Lung (tissue), 12 donors: ENCODE data around the gene NAT14. TPM values are rescaled to one million over a fixed set of nuclear protein-coding genes. Genes with fewer than 3 reads are reported as not detected.

Source experiments
- ATAC-seq: fragments of 200-7000 bp; cut with Tn5 transposase; one replicate; pipeline ENCODE4 v1.9.1; 2020; ENCODE audit warnings: moderate number of reproducible peaks; ENCODE audit not compliant: insufficient read depth, low FRiP score
- DNase-seq, 3 donors: peaks; one replicate each; pipeline ENCODE4 v3.0.0-alpha.2; 2013 to 2017
- H3K27ac ChIP-seq, 2 donors: one replicate each; pipeline ENCODE4 v1.5.1; 2013; ENCODE audit warnings: mild to moderate bottlenecking in 2 of 2, moderate library complexity in 2 of 2, control low read depth in 1 of 2, inconsistent platforms in 1 of 2, low read depth in 1 of 2, low read length in 1 of 2
- H3K27me3 ChIP-seq, 3 donors: one replicate each; pipeline ENCODE4 v1.5.1; 2013; ENCODE audit warnings: low read length in 2 of 3; ENCODE audit not compliant: control insufficient read depth in 3 of 3, insufficient read depth in 3 of 3
- H3K36me3 ChIP-seq, 4 donors: one replicate each; pipeline ENCODE4 v1.5.1; 2013; ENCODE audit warnings: low read length in 4 of 4, mild to moderate bottlenecking in 1 of 4, moderate library complexity in 1 of 4; ENCODE audit not compliant: control insufficient read depth in 4 of 4, insufficient read depth in 4 of 4
- H3K4me1 ChIP-seq, 5 donors: one replicate each; pipeline ENCODE4 v1.5.1; 2013; ENCODE audit warnings: low read length in 5 of 5, mild to moderate bottlenecking in 2 of 5, moderate library complexity in 1 of 5; ENCODE audit not compliant: control insufficient read depth in 5 of 5, insufficient read depth in 5 of 5
- H3K4me3 ChIP-seq: one replicate; pipeline ENCODE4 v1.5.1; 2013; ENCODE audit warnings: mild to moderate bottlenecking, control low read depth, moderate library complexity
- H3K9ac ChIP-seq, 2 donors: one replicate each; pipeline ENCODE4 v1.5.1; 2013; ENCODE audit warnings: low read length in 2 of 2, control low read depth in 1 of 2; ENCODE audit not compliant: insufficient read depth in 1 of 2
- H3K9me3 ChIP-seq, 4 donors: one replicate each; pipeline ENCODE4 v1.5.1; 2013; ENCODE audit warnings: low read length in 3 of 4, mild to moderate bottlenecking in 1 of 4, moderate library complexity in 1 of 4; ENCODE audit not compliant: control insufficient read depth in 4 of 4, insufficient read depth in 3 of 4
- WGBS, 2 donors: extraction: QIAGEN DNeasy Blood & Tissue Kit; methylation state at CpG; one replicate each; pipeline ENCODE4 v1.1.7; 2013; 5-methylcytosine and 5-hydroxymethylcytosine counted together
- polyA plus RNA-seq, 2 donors: library from polyadenylated mRNA; stranded (reverse); fragments of 200-250 nt; gene quantifications; one replicate each; pipeline ENCODE4 v1.2.1, GENCODE V29; 2013
- total RNA-seq, 2 donors: library from RNA; depleted of rRNA in 1 of 2; stranded (reverse); fragments of >200 nt in 1 of 2; gene quantifications; one replicate each; pipeline ENCODE4 v1.2.1, GENCODE V29; 2014 to 2021
- TF ChIP-seq, protein P1 (sequence below): IDR thresholded peaks from 2 replicates; pipeline ENCODE4 v1.5.1; 2012; ENCODE audit warnings: mild to moderate bottlenecking; ENCODE audit errors: control extremely low read depth, extremely low read depth
- donor health status: control.
- donor health status: control.
- donor health status: Bipolar disorder and iron deficiency.
- donor health status: healthy.
- donor health status: DM: yes; HTN: yes; CAD: no.

Gene NAT14
- total and polyA plus RNA-seq, 4 donors = 17.7 to 46.2 (median 33.2) TPM

DNA sequence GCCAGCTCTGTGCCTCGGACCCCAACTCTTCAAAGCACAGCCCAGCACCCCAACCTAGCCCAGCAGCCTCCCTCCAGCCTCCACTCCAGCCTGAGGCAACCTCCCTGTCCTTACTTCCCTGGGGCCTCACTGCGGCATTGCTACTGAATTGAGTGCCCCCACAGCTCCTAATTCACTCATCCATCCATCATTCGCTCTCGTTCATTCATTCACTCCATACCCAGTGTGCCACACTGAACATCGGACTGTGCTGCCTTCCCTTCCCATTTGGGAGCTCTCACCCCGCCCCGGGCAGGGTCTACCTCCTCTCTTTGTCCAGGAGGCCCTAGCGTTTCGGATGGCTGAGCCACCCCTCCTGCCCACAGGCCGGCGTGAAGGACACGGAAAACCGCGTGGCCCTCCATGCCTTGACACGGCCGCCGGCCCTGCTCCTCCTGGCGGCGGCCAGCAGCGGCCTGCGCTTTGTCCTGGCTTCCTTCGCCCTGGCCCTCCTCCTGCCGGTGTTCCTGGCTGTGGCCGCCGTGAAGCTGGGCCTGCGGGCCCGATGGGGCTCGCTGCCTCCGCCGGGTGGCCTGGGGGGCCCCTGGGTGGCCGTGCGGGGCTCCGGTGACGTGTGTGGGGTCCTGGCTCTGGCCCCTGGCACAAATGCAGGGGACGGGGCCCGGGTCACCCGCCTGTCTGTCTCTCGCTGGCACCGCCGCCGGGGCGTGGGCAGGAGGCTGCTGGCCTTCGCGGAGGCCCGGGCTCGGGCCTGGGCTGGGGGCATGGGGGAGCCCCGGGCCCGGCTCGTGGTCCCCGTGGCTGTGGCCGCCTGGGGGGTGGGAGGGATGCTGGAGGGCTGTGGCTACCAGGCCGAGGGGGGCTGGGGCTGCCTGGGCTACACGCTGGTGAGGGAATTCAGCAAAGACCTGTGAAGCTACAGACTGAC lies 1.3 kb downstream of the NAT14 start:
- Histone ChIP-seq H3K36me3 (peaks cover 0 to 23% (median 1%) of the 10 kb centered on the region in 4 donors), H3K27me3 (no peaks in the 10 kb centered on the region), H3K9me3 (no peaks in the 10 kb centered on the region), H3K27ac (peak overlapping the region; percentile 65 to 81), H3K9ac (peak overlapping the region in 1 of 2 donors; percentile 28), H3K4me1 (peaks cover 4 to 41% (median 10%) of the 10 kb centered on the region in 5 donors), H3K4me3 (no peak overlapping the region)
- TF ChIP-seq, protein P1, sequence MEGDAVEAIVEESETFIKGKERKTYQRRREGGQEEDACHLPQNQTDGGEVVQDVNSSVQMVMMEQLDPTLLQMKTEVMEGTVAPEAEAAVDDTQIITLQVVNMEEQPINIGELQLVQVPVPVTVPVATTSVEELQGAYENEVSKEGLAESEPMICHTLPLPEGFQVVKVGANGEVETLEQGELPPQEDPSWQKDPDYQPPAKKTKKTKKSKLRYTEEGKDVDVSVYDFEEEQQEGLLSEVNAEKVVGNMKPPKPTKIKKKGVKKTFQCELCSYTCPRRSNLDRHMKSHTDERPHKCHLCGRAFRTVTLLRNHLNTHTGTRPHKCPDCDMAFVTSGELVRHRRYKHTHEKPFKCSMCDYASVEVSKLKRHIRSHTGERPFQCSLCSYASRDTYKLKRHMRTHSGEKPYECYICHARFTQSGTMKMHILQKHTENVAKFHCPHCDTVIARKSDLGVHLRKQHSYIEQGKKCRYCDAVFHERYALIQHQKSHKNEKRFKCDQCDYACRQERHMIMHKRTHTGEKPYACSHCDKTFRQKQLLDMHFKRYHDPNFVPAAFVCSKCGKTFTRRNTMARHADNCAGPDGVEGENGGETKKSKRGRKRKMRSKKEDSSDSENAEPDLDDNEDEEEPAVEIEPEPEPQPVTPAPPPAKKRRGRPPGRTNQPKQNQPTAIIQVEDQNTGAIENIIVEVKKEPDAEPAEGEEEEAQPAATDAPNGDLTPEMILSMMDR = no peak
- DNase-seq (no peak), ATAC-seq (no peak)
- WGBS, 2 donors = 65 to 85% methylated on average over 53 of the region's 53 CpGs

DNA sequence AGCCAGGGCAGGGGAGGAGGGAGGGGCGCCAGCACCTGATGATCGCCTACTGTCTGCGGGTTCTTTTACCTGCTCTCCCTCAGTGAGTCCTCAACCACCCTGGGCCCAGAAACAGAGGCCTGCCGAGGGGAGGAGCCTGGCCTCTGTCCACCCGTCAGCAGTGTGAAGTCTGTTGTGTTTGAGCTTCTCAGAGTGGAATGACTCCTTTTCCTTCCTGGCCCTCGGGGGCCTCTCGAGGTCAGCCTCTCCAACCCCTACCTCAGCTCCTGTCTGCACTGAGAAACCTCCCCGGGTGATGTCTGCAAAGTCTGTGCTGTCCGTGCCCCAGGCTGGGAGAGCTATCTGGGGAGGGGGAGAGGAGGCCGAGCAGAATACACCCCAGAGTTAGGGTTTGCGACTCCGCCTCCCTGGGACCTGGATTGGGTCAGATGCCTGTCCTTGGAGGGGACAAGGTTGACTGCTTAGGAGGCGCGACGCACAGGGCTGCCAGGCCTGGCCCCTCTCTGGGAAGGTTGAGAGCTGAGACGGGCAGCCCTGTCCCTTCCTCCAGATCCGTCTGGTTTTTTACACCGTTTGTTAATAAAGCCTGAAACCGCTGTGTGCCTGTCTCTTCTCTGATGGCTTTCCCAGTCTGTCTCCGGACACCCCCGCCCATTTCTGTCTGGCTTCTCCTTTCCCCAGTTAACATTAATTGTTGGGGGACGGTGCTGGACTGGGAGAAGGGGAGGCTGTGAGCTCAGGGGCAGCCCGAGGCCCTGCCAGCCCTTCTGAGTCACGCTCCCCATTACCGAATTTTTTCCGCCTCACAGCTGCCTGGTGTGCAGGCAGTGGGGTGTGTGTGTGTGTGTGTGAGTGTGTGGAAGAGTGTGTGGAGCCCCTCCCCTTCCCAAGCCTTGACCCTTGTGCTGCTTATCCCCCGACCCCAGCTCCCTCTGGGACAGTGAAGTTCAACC lies 2.3 kb downstream of the NAT14 start:
- no peaks in the 10 kb centered on the region for H3K9me3 ChIP-seq
- peaks cover 0 to 15% (median 0%) of the 10 kb centered on the region in 4 donors for H3K36me3 ChIP-seq
- DNase-seq (peak; percentile 74 to 88 (median 76)), ATAC-seq (peak; percentile 32)
- H3K4me3 ChIP-seq = no peak overlapping the region
- peaks cover 4 to 41% (median 10%) of the 10 kb centered on the region in 5 donors for H3K4me1 ChIP-seq
- H3K9ac ChIP-seq = peak overlapping the region in 1 of 2 donors; percentile 42
- TF ChIP-seq, protein P1 = no peak
- H3K27me3 ChIP-seq = peaks cover 0 to 3% (median 0%) of the 10 kb centered on the region in 3 donors
- WGBS, 2 donors = 38 to 63% methylated on average over 26 to 27 of the region's 27 CpGs
- peak overlapping the region; percentile 65 to 81 for H3K27ac ChIP-seq

DNA sequence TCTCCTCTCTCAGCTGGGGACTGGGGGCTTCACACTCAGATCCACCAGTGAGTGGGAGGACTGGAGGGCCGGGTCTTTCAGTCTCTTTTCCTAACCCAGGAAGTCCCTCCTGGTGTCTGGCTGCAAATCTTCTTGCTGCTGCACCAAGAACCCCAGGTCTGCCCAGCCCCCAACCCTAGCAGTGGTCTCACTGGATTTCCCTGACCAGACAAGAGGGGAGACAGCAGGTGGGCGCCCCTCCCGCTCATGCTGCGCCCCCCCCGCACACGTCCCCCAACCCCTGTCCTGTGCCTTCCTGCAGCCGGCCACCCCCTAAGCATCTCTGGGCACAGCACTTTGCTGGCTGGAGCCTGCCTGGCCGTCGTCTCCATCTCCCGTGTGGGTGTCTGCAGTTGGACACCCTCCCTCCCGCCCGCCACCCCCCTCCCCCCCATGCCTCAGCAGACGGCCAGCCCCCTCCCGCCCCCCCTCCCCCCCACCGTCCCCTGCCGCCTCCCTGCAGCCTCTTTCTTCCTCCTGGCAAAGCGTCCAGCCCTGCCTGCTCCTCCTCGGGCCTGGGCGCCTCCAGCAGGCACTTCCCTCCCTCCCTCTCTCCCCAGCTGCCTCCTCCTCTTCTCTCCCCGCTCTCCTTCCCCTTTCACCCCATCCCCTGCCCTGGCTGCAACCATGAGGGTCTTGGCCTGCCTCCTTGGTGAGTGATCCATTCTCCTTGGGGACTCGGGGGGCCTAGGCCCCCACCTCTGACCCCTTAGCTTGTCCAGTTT lies 3.1 kb downstream of the NAT14 start, which contains the start of gene SSC5D:
Gene SSC5D (plus strand): TSS at position 513 of the 764 bp plus-strand sequence. CDS start 154 bp downstream, at position 667.
- TF ChIP-seq, protein P1 = no peak
- Histone ChIP-seq H3K9ac (peak within 1 kb of the TSS; percentile 25 to 42), H3K36me3 (peaks cover 0 to 7% (median 0%) of the 10 kb centered on the region in 4 donors), H3K4me3 (no peak within 1 kb of the TSS), H3K27ac (peak within 1 kb of the TSS; percentile 43 to 81), H3K4me1 (peaks cover 4 to 44% (median 13%) of the 10 kb centered on the region in 5 donors), H3K27me3 (peaks cover 0 to 3% (median 0%) of the 10 kb centered on the region in 3 donors), H3K9me3 (no peaks in the 10 kb centered on the region)
- peak; percentile 59 to 78 (median 62) for DNase-seq
- no peak for ATAC-seq
- 13 to 44% methylated on average over 10 to 20 of the region's 21 CpGs for WGBS, 2 donors
